ENCODE measurements around the gene JARID2. TPM values are rescaled to one million over a fixed set of nuclear protein-coding genes. Genes with fewer than 3 reads are reported as not detected.

Gene JARID2
- total RNA-seq, 3 donors from 2014 or later: 10.5 to 13.9 (median 11.5) TPM

DNA sequence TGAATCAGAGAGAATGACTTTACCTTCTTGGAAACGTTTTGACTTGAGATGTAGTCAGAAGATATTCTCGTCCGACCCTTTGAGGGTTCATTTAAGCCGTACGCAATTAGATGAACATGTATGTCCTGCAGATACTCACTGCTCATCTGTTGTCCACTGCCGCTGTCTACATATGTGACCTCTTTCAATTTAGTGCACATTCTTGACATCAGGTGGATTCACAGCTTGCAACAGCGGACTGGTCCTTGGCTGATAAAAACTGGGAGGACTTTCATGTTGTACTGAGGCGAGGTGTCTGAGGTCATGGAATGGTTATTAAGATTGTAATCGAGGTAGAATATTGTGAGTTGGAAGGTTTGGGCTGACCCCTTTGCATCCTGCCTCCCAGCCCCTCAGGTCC lies 194.2 kb downstream of the JARID2 start:
- Histone ChIP-seq H3K4me3 (no peak overlapping the region), H3K4me1 (no peaks in the 10 kb centered on the region), H3K36me3 (no peaks in the 10 kb centered on the region), H3K27me3 (no peaks in the 10 kb centered on the region), H3K9me3 (no peaks in the 10 kb centered on the region), H3K27ac (no peak overlapping the region)
- intact Hi-C loops (cut with DNase I; ENCODE audit: low total_unique reads): no loop called here
- no peak for DNase-seq (ENCODE audit: low spot score in 2 of 2)
- TF ChIP-seq, protein P1, sequence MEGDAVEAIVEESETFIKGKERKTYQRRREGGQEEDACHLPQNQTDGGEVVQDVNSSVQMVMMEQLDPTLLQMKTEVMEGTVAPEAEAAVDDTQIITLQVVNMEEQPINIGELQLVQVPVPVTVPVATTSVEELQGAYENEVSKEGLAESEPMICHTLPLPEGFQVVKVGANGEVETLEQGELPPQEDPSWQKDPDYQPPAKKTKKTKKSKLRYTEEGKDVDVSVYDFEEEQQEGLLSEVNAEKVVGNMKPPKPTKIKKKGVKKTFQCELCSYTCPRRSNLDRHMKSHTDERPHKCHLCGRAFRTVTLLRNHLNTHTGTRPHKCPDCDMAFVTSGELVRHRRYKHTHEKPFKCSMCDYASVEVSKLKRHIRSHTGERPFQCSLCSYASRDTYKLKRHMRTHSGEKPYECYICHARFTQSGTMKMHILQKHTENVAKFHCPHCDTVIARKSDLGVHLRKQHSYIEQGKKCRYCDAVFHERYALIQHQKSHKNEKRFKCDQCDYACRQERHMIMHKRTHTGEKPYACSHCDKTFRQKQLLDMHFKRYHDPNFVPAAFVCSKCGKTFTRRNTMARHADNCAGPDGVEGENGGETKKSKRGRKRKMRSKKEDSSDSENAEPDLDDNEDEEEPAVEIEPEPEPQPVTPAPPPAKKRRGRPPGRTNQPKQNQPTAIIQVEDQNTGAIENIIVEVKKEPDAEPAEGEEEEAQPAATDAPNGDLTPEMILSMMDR (IDR thresholded peaks at IDR 0.05): no peak
- TF ChIP-seq POLR2A (IDR thresholded peaks at IDR 0.05) (no peak), POLR2AphosphoS5 (IDR thresholded peaks at IDR 0.05) (no peak)

DNA sequence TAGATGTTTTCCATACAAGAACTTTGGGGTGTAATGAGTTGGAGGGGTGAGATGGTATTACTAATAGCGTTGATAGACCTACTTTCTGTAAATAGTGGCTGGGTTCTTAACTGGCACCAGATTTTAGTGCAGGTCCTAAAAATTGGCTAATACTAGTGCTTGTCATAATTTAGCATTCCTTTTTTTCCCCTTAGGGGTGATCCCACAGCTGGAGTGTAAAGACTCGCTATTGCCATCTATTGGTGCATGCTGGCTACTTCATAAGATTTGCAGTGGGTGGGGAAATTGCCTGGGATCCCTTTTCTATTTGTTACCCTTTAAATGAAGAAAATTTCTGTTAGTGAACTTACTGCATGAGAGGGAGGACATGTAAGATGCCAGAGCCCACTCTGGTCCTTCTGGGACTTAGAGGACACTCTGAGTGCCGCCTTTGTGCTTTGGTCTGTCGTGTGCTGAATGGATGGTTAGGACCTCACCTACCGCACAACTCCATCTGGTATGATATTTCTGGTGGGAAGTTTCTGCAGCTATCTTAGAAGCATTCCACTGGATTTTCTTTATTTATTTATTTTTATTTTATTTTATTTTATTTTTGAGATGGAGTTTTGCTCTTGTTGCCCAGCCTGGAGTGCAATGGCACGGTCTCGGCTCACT lies 195.5 kb downstream of the JARID2 start:
- intact Hi-C loops (cut with DNase I; ENCODE audit: low total_unique reads): no loop called here
- no peak for DNase-seq (ENCODE audit: low spot score in 2 of 2)
- no peaks in the 10 kb centered on the region for H3K27me3 ChIP-seq
- H3K4me1 ChIP-seq: no peaks in the 10 kb centered on the region
- H3K27ac ChIP-seq: no peak overlapping the region
- H3K36me3 ChIP-seq: no peaks in the 10 kb centered on the region
- no peak overlapping the region for H3K4me3 ChIP-seq
- H3K9me3 ChIP-seq: no peaks in the 10 kb centered on the region
- TF ChIP-seq, protein P1 (IDR thresholded peaks at IDR 0.05): peak; percentile 10 to 78 (median 69)
- no peak for TF ChIP-seq POLR2A (IDR thresholded peaks at IDR 0.05)

DNA sequence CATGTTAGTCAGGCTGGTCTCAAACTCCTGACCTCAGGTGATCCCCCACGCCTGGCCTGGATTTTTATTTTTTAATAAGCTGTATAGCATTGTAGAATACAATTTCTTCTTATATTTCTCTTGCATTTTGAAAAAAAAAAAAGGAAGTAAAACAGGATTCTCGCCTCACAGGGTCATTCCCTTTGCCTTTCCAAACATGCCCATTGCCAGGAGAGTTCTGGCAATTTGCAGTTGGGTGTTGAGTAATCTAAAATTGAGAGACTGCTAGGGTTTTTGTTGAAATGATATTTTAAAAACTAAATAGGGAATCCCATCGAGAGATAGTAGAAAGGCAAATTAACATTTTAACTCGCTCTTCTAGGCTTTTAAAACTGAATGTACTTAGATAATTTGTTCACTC lies 196.1 kb downstream of the JARID2 start:
- H3K27ac ChIP-seq: no peak overlapping the region
- H3K4me3 ChIP-seq: no peak overlapping the region
- no peak for DNase-seq (ENCODE audit: low spot score in 2 of 2)
- no peaks in the 10 kb centered on the region for H3K27me3 ChIP-seq
- H3K9me3 ChIP-seq: no peaks in the 10 kb centered on the region
- intact Hi-C loops (cut with DNase I; ENCODE audit: low total_unique reads): no loop called here
- no peaks in the 10 kb centered on the region for H3K4me1 ChIP-seq
- TF ChIP-seq, protein P1 (IDR thresholded peaks at IDR 0.05): no peak
- TF ChIP-seq POLR2AphosphoS5 (IDR thresholded peaks at IDR 0.05): no peak
- no peak for TF ChIP-seq POLR2A (IDR thresholded peaks at IDR 0.05)
- H3K36me3 ChIP-seq: no peaks in the 10 kb centered on the region

DNA sequence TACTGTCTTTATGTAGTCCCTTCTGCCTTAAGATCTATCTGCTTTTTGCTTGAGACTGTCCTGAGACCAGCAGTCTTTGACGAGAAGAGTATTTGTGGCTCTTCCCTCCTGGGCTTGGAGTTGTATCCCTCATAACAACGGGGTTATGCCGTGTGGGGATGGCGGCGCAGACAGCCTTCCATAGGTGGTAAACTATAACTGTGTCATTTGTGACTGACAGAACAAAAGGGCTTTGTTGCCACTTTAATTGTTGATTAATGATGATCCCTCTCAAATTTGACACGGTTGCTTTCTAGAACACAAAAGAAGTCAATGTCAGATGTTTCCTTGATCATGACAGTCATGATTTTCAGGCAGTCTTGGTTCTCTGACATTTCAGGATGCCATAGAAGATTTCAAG lies 196.6 kb downstream of the JARID2 start:
- H3K36me3 ChIP-seq: no peaks in the 10 kb centered on the region
- H3K4me3 ChIP-seq: no peak overlapping the region
- no peak overlapping the region for H3K27ac ChIP-seq
- H3K9me3 ChIP-seq: no peaks in the 10 kb centered on the region
- DNase-seq (ENCODE audit: low spot score in 2 of 2): no peak
- TF ChIP-seq POLR2A (IDR thresholded peaks at IDR 0.05) (no peak), POLR2AphosphoS5 (IDR thresholded peaks at IDR 0.05) (no peak)
- TF ChIP-seq, protein P1 (IDR thresholded peaks at IDR 0.05): no peak
- H3K27me3 ChIP-seq: no peaks in the 10 kb centered on the region
- no peaks in the 10 kb centered on the region for H3K4me1 ChIP-seq
- intact Hi-C loops (cut with DNase I; ENCODE audit: low total_unique reads): no loop called here

DNA sequence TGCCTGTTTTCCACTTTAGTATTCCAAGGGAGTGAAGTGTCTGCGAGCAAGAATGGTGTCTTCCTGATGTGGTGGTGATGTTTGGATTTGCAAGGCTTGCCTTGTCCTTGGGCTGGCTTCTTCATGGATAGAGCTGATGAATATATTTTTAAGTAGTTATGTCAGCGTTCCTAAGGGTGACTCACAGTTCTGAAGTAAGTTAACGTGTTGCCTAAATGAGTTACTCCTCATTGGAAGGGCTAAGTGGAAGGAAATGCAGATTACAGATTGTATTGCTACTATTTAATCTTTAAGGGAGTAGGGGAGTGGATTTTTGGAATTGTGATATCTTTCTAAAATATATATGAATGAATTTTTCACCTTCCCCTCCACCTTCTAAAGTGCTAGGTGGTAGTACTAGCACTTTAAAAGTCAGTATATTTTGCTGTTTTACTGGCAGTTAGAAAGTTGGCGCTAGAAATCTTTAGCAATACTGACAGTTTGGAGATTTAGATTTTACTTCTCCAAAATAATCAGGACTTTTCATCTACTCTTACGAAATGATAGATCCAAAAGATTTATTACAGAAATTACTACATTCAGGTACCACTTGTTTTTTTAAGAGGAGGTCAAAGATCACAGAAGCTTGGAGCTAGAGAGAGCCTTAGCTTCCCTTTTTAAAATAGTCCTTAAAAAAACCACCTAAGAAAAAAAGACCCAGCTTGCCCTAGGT lies 197.4 kb downstream of the JARID2 start:
- Histone ChIP-seq H3K27ac (no peak overlapping the region), H3K4me1 (no peaks in the 10 kb centered on the region), H3K36me3 (no peaks in the 10 kb centered on the region), H3K4me3 (no peak overlapping the region), H3K9me3 (no peaks in the 10 kb centered on the region), H3K27me3 (no peaks in the 10 kb centered on the region)
- intact Hi-C loops (cut with DNase I; ENCODE audit: low total_unique reads): no loop called here
- no peak for DNase-seq (ENCODE audit: low spot score in 2 of 2)
- TF ChIP-seq POLR2AphosphoS5 (IDR thresholded peaks at IDR 0.05): no peak
- TF ChIP-seq, protein P1 (IDR thresholded peaks at IDR 0.05): no peak
- TF ChIP-seq POLR2A (IDR thresholded peaks at IDR 0.05): no peak

All from breast epithelium (tissue), 4 donors.